Fibroblast of the aortic adventitia (primary cell): Measurements from ENCODE around the gene BAIAP2L1. TPM values are rescaled to one million over a fixed set of nuclear protein-coding genes. Genes with fewer than 3 reads are reported as not detected.

Source experiments
- DNase-seq: peaks from one replicate; pipeline ENCODE4 v3.0.0-alpha.2; 2010; ENCODE audit warnings: low read depth
- H3K4me3 ChIP-seq: 2 replicates; pipeline ENCODE4 v1.5.1; 2011; ENCODE audit warnings: low read depth, mild to moderate bottlenecking, control low read depth, low read length, moderate library complexity
- CTCF ChIP-seq: IDR thresholded peaks from 2 replicates; pipeline ENCODE4 v1.5.1; 2011; ENCODE audit warnings: mild to moderate bottlenecking, low read length, control low read depth, inconsistent platforms; ENCODE audit not compliant: insufficient read depth
- total RNA-seq: library from RNA; depleted of rRNA; stranded (reverse); fragments of >200 nt; gene quantifications from 2 replicates; pipeline ENCODE4 v1.2.3, GENCODE V29; 2012; ENCODE audit warnings: low replicate concordance

The BAIAP2L1 gene
- total RNA-seq, 1 donor = 2.8 TPM

GRCh38 chr7:98241674-98242241, 159.1 kb downstream of the BAIAP2L1 start:
- TF ChIP-seq CTCF = no peak
- no peak overlapping the region for H3K4me3 ChIP-seq
- DNase-seq = no peak

Other genes with a start within 250 kb of the BAIAP2L1 start
- not detected in 2 replicates for gene BHLHA15, start 189.7 kb downstream of the BAIAP2L1 start, total RNA-seq
- 11.7 and 13.0 TPM in 2 replicates for gene TECPR1, start 148.9 kb downstream of the BAIAP2L1 start, total RNA-seq
- gene BRI3, start 119.4 kb downstream of the BAIAP2L1 start, total RNA-seq = 22.5 and 105 TPM in 2 replicates
- 0.25 and 2.5 TPM in 2 replicates for gene NPTX2, start 216.2 kb upstream of the BAIAP2L1 start, total RNA-seq